HEK293 (cell line): ENCODE results near the gene P2RY4.

Experiments used
- CTCF ChIA-PET: fragments of 350-600 bp; formaldehyde crosslinking; extraction: SDS; loops from one replicate; lab custom pipeline; 2021; ENCODE audit warnings: antibody characterized with exemption; lab: Yijun Ruan, JAX
- POLR2A ChIA-PET: fragments of 300-600 bp; formaldehyde crosslinking; extraction: SDS; loops from one replicate; lab custom pipeline; 2020; ENCODE audit warnings: antibody characterized with exemption, inconsistent platforms; lab: Yijun Ruan, JAX
- H3K27ac ChIP-seq: fragments of 200-500 bp; sonication (Bioruptor generic); 2 replicates; pipeline ENCODE4 v1.5.1; 2014; ENCODE audit warnings: low read depth, low read length, control low read depth, inconsistent platforms; ENCODE audit errors: extremely low read depth
- H3K36me3 ChIP-seq, 2 experiments: fragments of 200-500 bp in 1 of 2; sonication (Bioruptor generic) in 1 of 2; 1 replicate in 1 of 2; 2 replicates in 1 of 2; pipeline ENCODE4 v1.5.1; 2014 to 2017; ENCODE audit warnings: inconsistent platforms in 2 of 2, low read length in 2 of 2; ENCODE audit not compliant: control insufficient read depth in 2 of 2, insufficient read depth in 1 of 2
- H3K4me1 ChIP-seq: fragments of 200-500 bp; sonication (Bioruptor generic); 2 replicates; pipeline ENCODE4 v1.5.1; 2014; ENCODE audit warnings: mild to moderate bottlenecking, low read length, inconsistent platforms; ENCODE audit not compliant: control insufficient read depth, insufficient read depth
- H3K4me3 ChIP-seq: 2 replicates; pipeline ENCODE4 v1.5.1; 2011; ENCODE audit warnings: low read depth, mild to moderate bottlenecking, control low read depth, low read length, moderate library complexity
- H3K9me3 ChIP-seq: fragments of 200-500 bp; sonication (Bioruptor generic); 2 replicates; pipeline ENCODE4 v1.5.1; 2014; ENCODE audit warnings: low read depth, low read length, inconsistent platforms; ENCODE audit not compliant: control insufficient read depth, insufficient read depth
- GLI2 ChIP-seq: fragments of 450-650 bp; formaldehyde crosslinking; IDR thresholded peaks from 2 replicates; pipeline ENCODE4; 2017; ENCODE audit warnings: missing biosample characterization, missing genetic modification characterization, low read depth, borderline replicate concordance
- REPIN1 ChIP-seq: fragments of 450-650 bp; formaldehyde crosslinking; IDR thresholded peaks from 2 replicates; pipeline ENCODE4 v1.5.1; 2017; ENCODE audit warnings: missing biosample characterization, missing genetic modification characterization, low read depth
- REST ChIP-seq: fragments of 450-650 bp; formaldehyde crosslinking; IDR thresholded peaks from 2 replicates; pipeline ENCODE4 v1.5.1; 2016; ENCODE audit warnings: missing biosample characterization, missing genetic modification characterization
- ZBTB44 ChIP-seq: fragments of 450-650 bp; IDR thresholded peaks from 2 replicates; pipeline ENCODE4 v1.5.1; 2018; ENCODE audit warnings: missing biosample characterization, mild to moderate bottlenecking, missing genetic modification characterization
- ZBTB49 ChIP-seq: fragments of 450-650 bp; formaldehyde crosslinking; IDR thresholded peaks from 2 replicates; pipeline ENCODE4 v1.5.1; 2016; ENCODE audit warnings: missing biosample characterization, missing genetic modification characterization, low read depth
- ZFP37 ChIP-seq: fragments of 450-650 bp; formaldehyde crosslinking; IDR thresholded peaks from 2 replicates; pipeline ENCODE4 v1.5.1; 2016; ENCODE audit warnings: missing biosample characterization, missing genetic modification characterization
- ZNF169 ChIP-seq: fragments of 450-650 bp; formaldehyde crosslinking; IDR thresholded peaks from 2 replicates; pipeline ENCODE4 v1.5.1; 2016; ENCODE audit warnings: missing biosample characterization, missing genetic modification characterization
- ZNF239 ChIP-seq: fragments of 450-650 bp; formaldehyde crosslinking; IDR thresholded peaks from 2 replicates; pipeline ENCODE4 v1.5.1; 2016; ENCODE audit warnings: missing biosample characterization, missing genetic modification characterization
- ZNF248 ChIP-seq: fragments of 450-650 bp; formaldehyde crosslinking; IDR thresholded peaks from 2 replicates; pipeline ENCODE4 v1.5.1; 2017; ENCODE audit warnings: missing biosample characterization, missing genetic modification characterization
- ZNF292 ChIP-seq: fragments of 450-650 bp; formaldehyde crosslinking; IDR thresholded peaks from 2 replicates; pipeline ENCODE4 v1.5.1; 2016; ENCODE audit warnings: low read depth, missing biosample characterization, missing genetic modification characterization, borderline replicate concordance
- ZNF302 ChIP-seq: fragments of 450-650 bp; formaldehyde crosslinking; IDR thresholded peaks from 2 replicates; pipeline ENCODE4 v1.5.1; 2016; ENCODE audit warnings: missing biosample characterization, missing genetic modification characterization, low read depth
- ZNF366 ChIP-seq: fragments of 450-650 bp; formaldehyde crosslinking; conservative IDR thresholded peaks from 2 replicates; pipeline ENCODE4 v1.5.1; 2016; ENCODE audit warnings: missing biosample characterization, missing genetic modification characterization
- ZSCAN5A ChIP-seq: fragments of 450-650 bp; formaldehyde crosslinking; IDR thresholded peaks from 2 replicates; pipeline ENCODE4 v1.5.1; 2016; ENCODE audit warnings: missing biosample characterization, missing genetic modification characterization

P2RY4 gene

GRCh38 chrX:70268034-70268433 lies 8.0 kb upstream of the P2RY4 start, which contains the start of gene ARR3:
Gene ARR3 (plus strand): TSS chrX:70268334. CDS start chrX:70269386, 1,052 bp downstream.
- POLR2A ChIA-PET, result no interaction called here

GRCh38 chrX:70264784-70265183 lies 4.8 kb upstream of the P2RY4 start:
- CTCF ChIA-PET, result interaction anchor here (0.9 kb wide), 1 partner anchor 10 kb away, joined by 3 read pairs; no protein-coding TSS in a partner anchor
- POLR2A ChIA-PET, result no interaction called here
- TF ChIP-seq ZNF239 (no peak), REST (peak; percentile 91)
- H3K9me3 ChIP-seq, result no peaks in the 10 kb centered on the region; the same call in 1 of the 2 replicates
- H3K4me1 ChIP-seq, result no peaks in the 10 kb centered on the region
- no peak overlapping the region for H3K4me3 ChIP-seq
- no peaks in the 10 kb centered on the region for H3K36me3 ChIP-seq
- H3K27ac ChIP-seq, result no peak overlapping the region

More at GRCh38 chrX:70268034-70268433, 8.0 kb upstream of the P2RY4 start, which contains the start of gene ARR3:
- TF ChIP-seq ZNF366 (tag by site-specific recombination) (no peak), ZSCAN5A (tag by site-specific recombination) (no peak), REPIN1 (tag by site-specific recombination) (no peak), GLI2 (tag by site-specific recombination) (no peak), ZNF248 (tag by site-specific recombination) (no peak), ZFP37 (tag by site-specific recombination) (no peak), ZNF292 (no peak), ZBTB49 (tag by site-specific recombination) (no peak), ZNF302 (tag by site-specific recombination) (no peak), ZBTB44 (tag by site-specific recombination) (no peak), ZNF169 (tag by site-specific recombination) (no peak)
- CTCF ChIA-PET, result no interaction called here
- Histone ChIP-seq H3K4me1 (no peaks in the 10 kb centered on the region), H3K9me3 (no peaks in the 10 kb centered on the region; the same call in 1 of the 2 replicates), H3K27ac (no peak within 1 kb of the TSS), H3K4me3 (no peak within 1 kb of the TSS), H3K36me3 (no peaks in the 10 kb centered on the region; a peak in 1 of 3 replicates)
